Glutamatergic neuron (in vitro differentiated cells): Measurements from ENCODE around the gene CTXND1. TPM values are rescaled to one million over a fixed set of nuclear protein-coding genes. Genes with fewer than 3 reads are reported as not detected.
A peak's percentile ranks its signal among the peaks of the same experiment; 100 is the strongest.

Source experiments
- DNase-seq: peaks from one replicate; pipeline ENCODE4 v3.0.0; 2022
- H3K27ac Mint-ChIP-seq: one replicate; pipeline ENCODE4 v1.8.0; 2020; ENCODE audit warnings: mild to moderate bottlenecking, mixed read lengths, inconsistent platforms; ENCODE audit not compliant: unreplicated experiment
- H3K27me3 Mint-ChIP-seq: one replicate; pipeline ENCODE4 v1.8.0; 2020; ENCODE audit warnings: mild to moderate bottlenecking, moderate library complexity, mixed read lengths, inconsistent platforms; ENCODE audit not compliant: unreplicated experiment
- H3K36me3 Mint-ChIP-seq: one replicate; pipeline ENCODE4 v1.8.0; 2020; ENCODE audit warnings: mild to moderate bottlenecking, mixed read lengths, inconsistent platforms; ENCODE audit not compliant: unreplicated experiment
- H3K4me1 Mint-ChIP-seq: one replicate; pipeline ENCODE4 v1.8.0; 2020; ENCODE audit warnings: mild to moderate bottlenecking, low read depth, mixed read lengths, inconsistent platforms; ENCODE audit not compliant: unreplicated experiment
- H3K4me3 Mint-ChIP-seq: one replicate; pipeline ENCODE4 v1.8.0; 2020; ENCODE audit warnings: mild to moderate bottlenecking, mixed read lengths, inconsistent platforms; ENCODE audit not compliant: unreplicated experiment
- H3K9me3 Mint-ChIP-seq: one replicate; pipeline ENCODE4 v1.8.0; 2020; ENCODE audit warnings: mild to moderate bottlenecking, moderate library complexity, mixed read lengths, inconsistent platforms; ENCODE audit not compliant: unreplicated experiment
- CTCF ChIP-seq: fragments of 200-600 bp; sonication (generic); IDR thresholded peaks from one replicate; pipeline ENCODE4 v1.5.0; 2021; ENCODE audit not compliant: partially characterized antibody, unreplicated experiment
- total RNA-seq: library from RNA; stranded (reverse); fragmentation: NEBNext Ultra II Directional; extraction: Animal tissue kit (Norgen Biotek cat#: 25700); gene quantifications from one replicate; pipeline ENCODE4 v1.2.1, GENCODE V29; 2021; ENCODE audit not compliant: unreplicated experiment

The CTXND1 gene
- total RNA-seq, 1 donor from 2014 or later: 0.39 TPM

- no peaks in the 10 kb centered on the region for H3K36me3 Mint-ChIP-seq
- peaks cover 17% of the 10 kb centered on the region for H3K4me1 Mint-ChIP-seq
- DNase-seq: no peak
- no peak for TF ChIP-seq CTCF
- H3K9me3 Mint-ChIP-seq: no peaks in the 10 kb centered on the region
- no peaks in the 10 kb centered on the region for H3K27me3 Mint-ChIP-seq
- peak overlapping the region; percentile 62 for H3K27ac Mint-ChIP-seq
- no peak overlapping the region for H3K4me3 Mint-ChIP-seq
These were observed 43.0 kb downstream of the CTXND1 start for GRCh38 chr15:80208758-80209734.

- no peaks in the 10 kb centered on the region for H3K9me3 Mint-ChIP-seq
- no peak overlapping the region for H3K27ac Mint-ChIP-seq
- peaks cover 17% of the 10 kb centered on the region for H3K4me1 Mint-ChIP-seq
- no peak overlapping the region for H3K4me3 Mint-ChIP-seq
- DNase-seq: no peak
- no peaks in the 10 kb centered on the region for H3K27me3 Mint-ChIP-seq
- no peak for TF ChIP-seq CTCF
- no peaks in the 10 kb centered on the region for H3K36me3 Mint-ChIP-seq
These were observed 44.1 kb downstream of the CTXND1 start for GRCh38 chr15:80207887-80208286.

GRCh38 chr15:80204231-80204630, 47.8 kb downstream of the CTXND1 start:
- no peak for TF ChIP-seq CTCF
- Mint-ChIP-seq H3K4me3 (no peak overlapping the region), H3K27ac (no peak overlapping the region), H3K36me3 (no peaks in the 10 kb centered on the region), H3K27me3 (no peaks in the 10 kb centered on the region), H3K9me3 (peaks cover 3% of the 10 kb centered on the region), H3K4me1 (peaks cover 6% of the 10 kb centered on the region)
- no peak for DNase-seq

- H3K27me3 Mint-ChIP-seq: no peaks in the 10 kb centered on the region
- no peak for TF ChIP-seq CTCF
- no peak for DNase-seq
- no peaks in the 10 kb centered on the region for H3K36me3 Mint-ChIP-seq
- H3K27ac Mint-ChIP-seq: no peak overlapping the region
- H3K4me1 Mint-ChIP-seq: peaks cover 5% of the 10 kb centered on the region
- no peak overlapping the region for H3K4me3 Mint-ChIP-seq
- H3K9me3 Mint-ChIP-seq: peaks cover 3% of the 10 kb centered on the region
These were observed 48.6 kb downstream of the CTXND1 start for GRCh38 chr15:80203361-80203885.
